Left ventricle myocardium inferior (tissue), 1 donor: ENCODE results near the gene RGMA. TPM values are rescaled to one million over a fixed set of nuclear protein-coding genes. Genes with fewer than 3 reads are reported as not detected.

Experiments
- DNase-seq: peaks from one replicate; pipeline ENCODE4 v3.0.0-alpha.2; 2020
- H3K27ac ChIP-seq: fragments of 200-600 bp; replicated peaks from 2 replicates; pipeline ENCODE4 v1.8.0; 2021
- H3K27me3 ChIP-seq: fragments of 200-600 bp; 2 replicates; pipeline ENCODE4 v1.8.0; 2021; ENCODE audit warnings: low read depth
- H3K36me3 ChIP-seq: fragments of 200-600 bp; 2 replicates; pipeline ENCODE4 v1.8.0; 2021
- H3K4me1 ChIP-seq: fragments of 200-600 bp; 2 replicates; pipeline ENCODE4 v1.8.0; 2021
- H3K4me3 ChIP-seq: fragments of 200-600 bp; 2 replicates; pipeline ENCODE4 v1.8.0; 2021; ENCODE audit warnings: mild to moderate bottlenecking, moderate library complexity
- H3K9me3 ChIP-seq: fragments of 200-600 bp; replicated peaks from 2 replicates; pipeline ENCODE4 v1.8.0; 2021
- CTCF ChIP-seq: fragments of 200-600 bp; IDR thresholded peaks from 2 replicates; pipeline ENCODE4 v1.8.0; 2021; ENCODE audit warnings: antibody characterized with exemption, mild to moderate bottlenecking, borderline replicate concordance
- intact Hi-C: fragments of 100-400 bp; cut with micrococcal nuclease; formaldehyde crosslinking; loops from one replicate; pipeline ENCODE4 v1.11.0; 2022
- total RNA-seq: library from RNA; stranded (reverse); fragmentation: NEBNext Ultra II Directional; extraction: Animal tissue kit (Norgen Biotek cat#: 25700); gene quantifications from one replicate; pipeline ENCODE4 v1.2.1, GENCODE V29; 2021
- donor health status: DM: no; HTN: yes; CAD: no; lungs with severe emphysema.

Gene RGMA
- total RNA-seq, 1 donor from 2014 or later, result 16.9 TPM

- H3K4me1 ChIP-seq, result no peaks in the 10 kb centered on the region
- peaks cover 15% of the 10 kb centered on the region for H3K9me3 ChIP-seq
- H3K4me3 ChIP-seq, result no peak overlapping the region
- H3K36me3 ChIP-seq, result peaks cover 56% of the 10 kb centered on the region
- DNase-seq, result no peak
- H3K27me3 ChIP-seq, result no peaks in the 10 kb centered on the region
- no peak overlapping the region for H3K27ac ChIP-seq
- TF ChIP-seq CTCF, result no peak
- intact Hi-C loops, result no loop called here
These were observed 42.3 kb downstream of the RGMA start for GRCh38 chr15:93046721-93047120.

- Histone ChIP-seq H3K27ac (no peak overlapping the region), H3K4me3 (no peak overlapping the region)
- no peak for DNase-seq
These were observed 42.9 kb downstream of the RGMA start for GRCh38 chr15:93046120-93046519.

GRCh38 chr15:93045191-93045785 lies 43.7 kb downstream of the RGMA start:
- intact Hi-C loops, result no loop called here

More at GRCh38 chr15:93046120-93046519, 42.9 kb downstream of the RGMA start:
- Histone ChIP-seq H3K36me3 (peaks cover 51% of the 10 kb centered on the region), H3K4me1 (no peaks in the 10 kb centered on the region), H3K27me3 (no peaks in the 10 kb centered on the region), H3K9me3 (peaks cover 15% of the 10 kb centered on the region)
- intact Hi-C loops, result no loop called here
- TF ChIP-seq CTCF, result no peak

GRCh38 chr15:93044301-93045190 lies 44.5 kb downstream of the RGMA start:
- peaks cover 47% of the 10 kb centered on the region for H3K36me3 ChIP-seq
- no peak overlapping the region for H3K27ac ChIP-seq
- intact Hi-C loops, result no loop called here

More at GRCh38 chr15:93045191-93045785, 43.7 kb downstream of the RGMA start:
- TF ChIP-seq CTCF, result no peak
- H3K36me3 ChIP-seq, result peaks cover 51% of the 10 kb centered on the region
- peaks cover 15% of the 10 kb centered on the region for H3K9me3 ChIP-seq
- no peak for DNase-seq
- no peak overlapping the region for H3K27ac ChIP-seq
- peaks cover 3% of the 10 kb centered on the region for H3K27me3 ChIP-seq
- no peaks in the 10 kb centered on the region for H3K4me1 ChIP-seq
- H3K4me3 ChIP-seq, result no peak overlapping the region

More at GRCh38 chr15:93044301-93045190, 44.5 kb downstream of the RGMA start:
- no peaks in the 10 kb centered on the region for H3K4me1 ChIP-seq
- H3K9me3 ChIP-seq, result peaks cover 15% of the 10 kb centered on the region
- peaks cover 6% of the 10 kb centered on the region for H3K27me3 ChIP-seq
- no peak overlapping the region for H3K4me3 ChIP-seq
- DNase-seq, result no peak
- no peak for TF ChIP-seq CTCF
